NB4 (cell line): ENCODE results near the gene HDAC8.

ENCODE experiments used
- DNase-seq: peaks from one replicate; pipeline ENCODE4 v3.0.0; 2010; ENCODE audit warnings: low read depth
- H3K4me3 ChIP-seq: one replicate; pipeline ENCODE4 v1.5.1; 2011; ENCODE audit warnings: mild to moderate bottlenecking, low read depth, low read length, moderate library complexity
- CTCF ChIP-seq: IDR thresholded peaks from one replicate; pipeline ENCODE4 v1.5.1; 2012; ENCODE audit warnings: low read depth, low read length
- MAX ChIP-seq: IDR thresholded peaks from 2 replicates; pipeline ENCODE4 v1.6.1; 2011; ENCODE audit warnings: low read depth, low read length
- MYC ChIP-seq: IDR thresholded peaks from 2 replicates; pipeline ENCODE4 v1.6.1; 2011; ENCODE audit warnings: low read depth, low read length
- POLR2A ChIP-seq: IDR thresholded peaks from 2 replicates; pipeline ENCODE4 v1.6.1; 2011; ENCODE audit warnings: mild to moderate bottlenecking; ENCODE audit not compliant: insufficient read length; ENCODE audit errors: extremely low read depth

HDAC8 gene

GRCh38 chrX:72308566-72309296 lies 263.9 kb downstream of the HDAC8 start:
- peak; percentile 81 for DNase-seq
- TF ChIP-seq MYC (0 out of 2 replicates have a peak, but pooled peaks have one; percentile 13), POLR2A (no peak)
- no peak overlapping the region for H3K4me3 ChIP-seq

DNA sequence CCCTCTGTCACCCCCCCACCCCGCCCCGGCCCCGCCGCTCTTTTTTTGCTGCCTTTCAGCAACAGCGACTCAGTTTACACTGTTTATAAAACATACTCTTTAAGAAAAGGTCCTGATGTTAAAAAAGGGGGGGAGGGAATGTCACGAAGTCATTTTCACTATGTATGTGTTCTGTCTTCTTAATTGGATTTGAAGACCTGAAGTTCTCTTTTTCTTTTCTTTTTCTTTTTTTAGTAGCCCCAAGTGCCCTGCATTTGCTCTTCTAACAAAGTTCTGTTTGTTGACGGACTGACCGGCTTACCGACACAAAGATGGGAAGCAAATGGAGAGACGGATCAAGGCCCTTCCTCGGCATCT lies 264.5 kb downstream of the HDAC8 start:
- no peak for TF ChIP-seq MAX
- no peak for TF ChIP-seq CTCF
- no peak for DNase-seq
- H3K4me3 ChIP-seq, result no peak overlapping the region

GRCh38 chrX:72307646-72308051 lies 265.0 kb downstream of the HDAC8 start:
- no peak for DNase-seq
- H3K4me3 ChIP-seq, result no peak overlapping the region
- TF ChIP-seq CTCF (no peak), MAX (no peak), MYC (no peak), POLR2A (no peak)

DNA sequence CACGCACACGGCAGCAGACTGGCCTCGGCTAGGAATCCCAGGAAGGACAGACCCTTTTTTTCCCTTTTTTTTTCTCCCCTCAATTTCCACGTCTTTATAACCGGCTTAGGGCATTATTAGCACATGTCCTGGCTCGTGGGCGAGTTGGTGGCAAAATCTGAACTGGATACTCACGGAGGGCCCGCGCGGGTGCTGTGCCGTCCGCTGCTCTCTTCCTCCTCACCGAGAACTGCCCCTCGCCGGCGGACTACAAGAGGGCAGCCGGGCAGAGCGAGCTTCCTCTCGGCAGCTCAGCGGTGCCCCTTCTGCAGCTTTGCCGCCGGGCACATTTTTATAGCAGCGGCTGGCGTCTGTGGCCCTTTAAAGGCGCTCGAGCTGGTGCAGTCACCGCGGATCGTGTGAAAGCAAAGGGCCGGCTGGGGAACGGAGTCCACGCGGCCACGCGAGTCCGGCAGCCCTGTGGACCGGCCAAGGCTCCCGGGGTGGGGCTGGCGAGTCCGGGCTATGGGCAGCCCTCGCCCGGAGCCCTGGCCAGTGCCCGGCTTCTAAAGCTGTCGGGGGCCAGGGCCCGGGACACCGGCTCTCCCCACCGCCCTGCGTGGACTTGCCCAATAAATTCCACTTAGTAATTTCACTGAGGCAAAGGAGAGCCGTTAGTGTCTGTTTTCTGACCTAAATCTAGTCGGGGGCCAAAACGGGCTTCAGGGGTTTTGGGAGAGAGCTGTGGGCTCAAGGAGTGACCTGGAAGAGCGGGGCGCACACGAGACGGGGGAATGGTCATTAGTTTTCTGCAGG lies 265.6 kb downstream of the HDAC8 start:
- DNase-seq, result peak; percentile 88
- peak overlapping the region; percentile 50 for H3K4me3 ChIP-seq
- no peak for TF ChIP-seq CTCF
- TF ChIP-seq POLR2A, result no peak
- peak; percentile 49; the same call in 1 of the 2 replicates for TF ChIP-seq MYC
- peak; percentile 64 for TF ChIP-seq MAX

GRCh38 chrX:72306085-72306801 lies 266.4 kb downstream of the HDAC8 start:
- peak overlapping the region; percentile 50 for H3K4me3 ChIP-seq
- TF ChIP-seq MAX (no peak), POLR2A (no peak), CTCF (no peak), MYC (no peak)
- peak; percentile 39 for DNase-seq
